Measurements from ENCODE around the gene MRGPRF.

Gene MRGPRF

GRCh38 chr11:69013009-69013951 lies at the start of gene MRGPRF:
MRGPRF (minus strand) TSS chr11:69013246; CDS start chr11:69009901, 3,345 bp downstream.
- peak; percentile 87 for DNase-seq

- no peak for DNase-seq
Observed at GRCh38 chr11:69062169-69062855, 49.3 kb upstream of the MRGPRF start.

- DNase-seq = no peak
Observed at GRCh38 chr11:69061713-69062053, 48.6 kb upstream of the MRGPRF start.

GRCh38 chr11:69060806-69061712 lies 48.0 kb upstream of the MRGPRF start:
- DNase-seq = no peak

GRCh38 chr11:69059985-69060384 lies 46.9 kb upstream of the MRGPRF start:
- DNase-seq = no peak

GRCh38 chr11:69059429-69059828 lies 46.4 kb upstream of the MRGPRF start:
- DNase-seq = no peak

- no peak for DNase-seq
Observed at GRCh38 chr11:69058511-69059270, 45.6 kb upstream of the MRGPRF start.

GRCh38 chr11:69057801-69058200 lies 44.8 kb upstream of the MRGPRF start:
- DNase-seq = no peak

- no peak for DNase-seq
Observed at GRCh38 chr11:69057236-69057635, 44.2 kb upstream of the MRGPRF start.

- no peak for DNase-seq
Observed at GRCh38 chr11:69055598-69056516, 42.8 kb upstream of the MRGPRF start.

GRCh38 chr11:69055212-69055586 lies 42.2 kb upstream of the MRGPRF start:
- no peak for DNase-seq

GRCh38 chr11:69054397-69055211 lies 41.6 kb upstream of the MRGPRF start:
- DNase-seq = no peak

GRCh38 chr11:69053546-69054396 lies 40.7 kb upstream of the MRGPRF start:
- DNase-seq = no peak

- DNase-seq = no peak
Observed at GRCh38 chr11:69053169-69053477, 40.1 kb upstream of the MRGPRF start.

- no peak for DNase-seq
Observed at GRCh38 chr11:69052343-69053168, 39.5 kb upstream of the MRGPRF start.

GRCh38 chr11:69051381-69052342 lies 38.6 kb upstream of the MRGPRF start:
- no peak for DNase-seq
